GM03348 (cell line): ENCODE data around the gene AKAP13.

ENCODE experiments used
- DNase-seq: peaks from one replicate; pipeline ENCODE4 v3.0.0; 2012; ENCODE audit warnings: low spot score

AKAP13 gene

DNA sequence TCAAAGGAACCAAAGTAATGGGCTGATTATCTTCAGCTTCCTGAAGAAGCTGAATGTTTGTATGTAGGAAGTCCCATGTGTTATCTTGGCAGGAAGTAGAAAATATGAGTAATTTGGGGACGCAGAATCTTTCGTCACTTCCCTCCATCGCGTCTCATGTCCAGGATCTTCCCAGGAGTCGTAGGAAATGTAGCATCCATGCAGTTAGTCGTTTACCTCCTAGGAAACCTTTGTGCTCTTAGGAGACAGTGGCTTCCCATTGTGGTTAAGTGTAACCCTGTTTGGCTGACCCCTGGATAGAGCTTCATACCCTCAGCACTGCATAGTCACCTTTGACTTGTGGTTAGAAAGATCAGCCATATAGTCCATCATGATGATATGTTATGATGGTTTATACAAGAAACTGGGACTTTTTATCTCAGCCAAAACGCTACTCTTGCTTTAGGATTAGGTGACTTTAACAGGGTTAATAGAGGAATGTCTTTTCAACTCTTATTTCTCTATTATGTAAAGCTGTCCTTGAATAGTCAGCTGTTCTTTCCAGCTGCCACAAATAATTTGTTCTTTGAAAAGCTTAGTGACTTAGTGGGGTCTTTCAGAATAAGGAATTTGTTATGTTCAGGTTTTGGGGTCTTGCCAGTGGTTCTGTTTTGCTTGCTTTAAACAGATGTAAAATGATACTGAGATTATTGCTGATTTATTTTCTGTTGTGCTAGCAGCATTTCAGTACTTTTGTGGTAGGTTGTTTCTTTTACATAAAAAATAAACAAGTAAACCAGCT is 322.1 kb downstream of the AKAP13 start:
- peak; percentile 11 for DNase-seq

DNA sequence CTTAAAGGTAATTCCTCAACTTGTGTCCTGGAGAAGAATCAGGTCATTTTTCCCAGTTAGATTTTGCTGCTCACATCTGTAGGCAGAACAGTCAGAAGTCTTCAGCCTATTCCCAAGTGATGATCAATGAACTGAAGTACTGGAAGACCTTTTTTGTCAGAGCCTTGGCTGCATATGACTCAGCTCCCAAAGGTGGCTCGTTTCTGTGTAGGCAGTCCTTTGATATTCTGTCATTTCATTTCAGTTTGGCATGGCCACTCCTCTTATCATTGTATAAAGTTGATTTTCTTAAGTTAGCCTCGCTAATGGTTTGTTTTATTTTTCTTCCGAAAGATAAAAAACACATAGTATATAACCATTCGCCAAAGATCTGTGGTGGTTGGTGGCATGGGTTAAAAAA is 323.7 kb downstream of the AKAP13 start:
- no peak for DNase-seq

DNA sequence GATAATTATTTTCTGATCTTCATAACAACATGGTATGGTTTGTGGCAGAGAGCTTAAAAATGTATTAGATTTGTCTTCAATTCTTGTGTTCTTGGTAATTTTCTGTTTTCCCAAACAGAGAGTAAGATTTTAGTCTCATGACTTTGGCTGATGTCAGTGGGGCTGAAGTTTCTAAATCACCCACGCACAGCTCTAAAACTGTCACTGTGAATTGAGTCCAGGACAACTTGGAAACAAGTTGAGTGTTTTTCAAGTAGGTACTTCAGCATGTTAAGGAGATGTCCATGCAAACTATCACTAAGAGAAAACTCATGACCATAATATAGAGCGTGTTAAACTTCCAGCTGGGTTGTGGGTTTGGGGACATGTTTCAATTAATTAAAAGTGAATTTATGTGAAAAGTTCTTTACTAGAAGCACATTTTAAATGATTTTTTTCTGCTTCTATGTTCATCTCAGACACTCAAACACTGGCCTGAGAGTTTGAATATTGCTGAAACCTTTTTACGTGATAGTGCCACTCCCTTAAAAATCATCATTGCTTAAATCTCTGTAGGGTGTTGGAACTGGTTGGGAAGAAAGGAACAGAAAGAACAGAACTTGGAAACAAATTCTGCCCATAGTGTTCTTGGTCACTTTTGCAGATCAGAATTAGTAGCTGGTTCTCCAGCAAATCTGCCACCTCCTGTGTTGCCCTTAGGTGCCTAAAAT is 324.5 kb downstream of the AKAP13 start:
- DNase-seq = peak; percentile 18

DNA sequence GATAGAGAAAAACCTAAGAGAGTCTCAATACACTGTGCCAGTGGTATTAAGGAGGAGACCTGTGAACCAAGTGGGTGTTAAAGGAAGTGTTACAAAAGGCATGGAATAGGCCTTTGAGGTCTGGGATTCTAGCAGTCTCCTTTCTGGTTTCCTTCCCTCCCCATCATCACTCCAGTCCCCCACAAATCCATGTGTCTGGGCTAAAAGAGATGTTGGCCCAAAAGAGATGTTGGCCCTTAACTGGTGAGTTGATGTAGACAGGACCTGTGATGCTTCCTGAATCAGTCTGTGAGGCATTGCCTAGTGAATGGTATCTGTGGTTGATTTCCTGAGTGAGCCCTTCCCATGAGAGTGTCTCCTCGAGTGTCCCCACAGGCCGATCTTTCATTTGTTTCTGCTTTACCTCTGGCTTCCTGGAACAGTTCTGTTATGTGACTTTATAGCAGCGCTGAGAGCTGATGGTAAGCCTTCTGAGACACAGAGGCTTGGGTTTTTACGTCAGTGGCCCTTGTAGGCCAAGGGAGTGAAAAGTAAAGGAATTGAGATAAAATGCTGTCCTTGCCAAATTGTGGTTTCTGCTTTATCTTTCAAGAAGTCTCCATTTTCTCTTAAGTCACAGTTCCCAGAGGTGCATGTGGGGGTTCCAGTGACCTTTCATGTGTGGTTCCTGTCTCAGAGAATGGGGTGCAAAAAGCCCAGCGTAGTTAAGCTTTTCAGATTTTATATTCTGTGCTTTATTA is 326.5 kb downstream of the AKAP13 start:
- DNase-seq = peak; percentile 26

DNA sequence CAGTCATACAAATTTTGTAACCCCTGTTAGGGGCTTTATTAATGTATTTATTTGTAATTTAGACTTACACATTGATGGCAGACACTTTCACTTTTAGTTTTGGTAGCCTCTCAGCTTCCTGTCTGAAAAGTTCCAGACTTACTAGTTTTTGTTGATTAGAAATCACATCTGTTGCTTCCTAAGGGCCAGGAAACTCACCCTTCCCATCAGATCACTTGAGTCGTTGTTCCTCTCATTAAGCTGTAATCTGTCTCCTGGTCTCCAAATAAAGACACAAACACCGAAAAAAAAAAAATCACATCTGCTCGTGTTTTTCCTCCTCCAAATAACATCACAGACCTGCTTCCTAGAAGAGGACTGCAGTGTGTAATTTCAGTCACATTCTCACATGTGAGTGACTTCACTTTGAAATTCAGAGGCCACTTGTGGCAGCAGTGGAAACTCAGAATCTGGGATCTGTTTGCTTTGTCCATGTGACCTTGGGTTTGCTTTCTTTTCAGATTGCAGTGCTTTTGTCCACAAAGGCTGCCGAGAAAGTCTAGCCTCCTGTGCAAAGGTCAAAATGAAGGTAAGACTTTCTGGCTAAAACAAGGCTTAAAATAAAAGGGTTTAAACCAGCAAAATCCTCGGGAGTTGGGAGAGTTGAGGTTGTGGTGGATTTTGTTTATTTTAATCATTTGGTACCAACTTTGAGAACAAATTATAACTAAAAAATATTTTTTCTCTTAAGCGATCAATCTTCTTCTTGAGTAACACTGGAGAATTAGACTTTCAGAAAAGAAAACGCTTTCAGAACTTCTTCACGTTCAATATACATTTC is 327.3 kb downstream of the AKAP13 start:
- DNase-seq = peak; percentile 30

DNA sequence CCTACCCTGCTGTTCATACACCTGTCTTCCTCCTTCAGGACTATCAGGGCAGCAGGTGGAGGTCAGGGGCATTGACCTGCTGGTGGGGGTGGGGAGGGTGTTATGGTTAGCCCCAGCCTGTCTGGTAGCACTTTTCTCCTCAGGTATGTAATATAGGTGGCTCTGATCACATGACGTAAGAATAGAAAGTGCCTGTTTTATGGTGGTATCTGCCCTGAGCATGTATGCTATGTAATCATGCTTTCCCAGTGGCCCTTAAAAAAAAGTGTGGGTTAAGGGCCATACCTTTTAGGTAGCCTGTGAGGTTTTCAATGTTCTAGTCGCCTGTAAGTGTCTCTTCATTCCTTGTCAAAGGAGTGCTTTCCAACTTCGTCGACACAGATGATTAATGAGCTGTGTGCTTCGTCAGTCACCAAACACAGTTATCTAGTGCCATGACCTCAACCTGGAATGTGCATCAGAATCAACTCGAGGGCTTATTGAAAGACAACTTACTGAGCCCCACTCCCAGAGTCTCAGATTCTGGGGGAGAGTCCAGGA is 328.1 kb downstream of the AKAP13 start:
- no peak for DNase-seq

DNA sequence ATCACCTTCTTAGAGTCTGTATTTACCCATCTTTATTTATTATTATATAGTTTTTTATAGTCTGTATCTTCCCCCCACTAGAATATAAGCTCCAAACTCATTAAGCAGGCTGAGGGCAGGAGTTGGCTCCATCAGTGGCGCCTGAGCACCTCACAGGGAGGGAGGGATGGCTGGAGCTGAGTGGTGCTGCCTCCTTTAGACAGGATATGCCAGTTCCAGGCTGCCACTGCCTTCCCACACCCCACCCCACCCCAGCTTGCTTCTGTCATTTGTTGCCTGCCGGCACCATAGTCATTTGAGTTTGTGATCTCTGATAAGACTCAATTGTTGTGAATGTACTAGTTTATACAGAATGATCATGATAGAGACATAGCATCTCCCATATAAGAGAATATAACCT is 328.8 kb downstream of the AKAP13 start:
- no peak for DNase-seq

DNA sequence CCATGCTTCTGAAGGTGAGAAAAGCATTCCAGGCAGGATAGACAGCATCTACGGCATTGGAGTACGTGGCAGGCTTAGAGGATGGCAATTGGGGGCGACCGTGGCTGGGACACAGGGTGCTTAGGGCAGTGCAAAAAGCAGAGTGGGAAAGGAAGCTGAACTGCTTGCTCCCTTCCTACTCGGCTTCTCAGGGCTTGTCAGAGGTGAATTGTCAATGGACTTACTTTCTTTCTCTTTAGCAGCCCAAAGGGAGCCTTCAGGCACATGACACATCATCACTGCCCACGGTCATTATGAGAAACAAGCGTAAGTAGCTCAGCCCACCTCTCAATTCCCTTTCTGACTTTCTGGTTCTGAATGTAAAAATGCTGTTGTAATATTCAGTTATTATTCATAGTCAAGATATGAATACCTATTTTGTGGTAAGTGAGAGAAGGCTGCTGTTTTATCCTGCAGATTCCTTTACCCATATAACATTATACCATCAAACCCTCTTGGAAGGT is 330.0 kb downstream of the AKAP13 start:
- DNase-seq = no peak

DNA sequence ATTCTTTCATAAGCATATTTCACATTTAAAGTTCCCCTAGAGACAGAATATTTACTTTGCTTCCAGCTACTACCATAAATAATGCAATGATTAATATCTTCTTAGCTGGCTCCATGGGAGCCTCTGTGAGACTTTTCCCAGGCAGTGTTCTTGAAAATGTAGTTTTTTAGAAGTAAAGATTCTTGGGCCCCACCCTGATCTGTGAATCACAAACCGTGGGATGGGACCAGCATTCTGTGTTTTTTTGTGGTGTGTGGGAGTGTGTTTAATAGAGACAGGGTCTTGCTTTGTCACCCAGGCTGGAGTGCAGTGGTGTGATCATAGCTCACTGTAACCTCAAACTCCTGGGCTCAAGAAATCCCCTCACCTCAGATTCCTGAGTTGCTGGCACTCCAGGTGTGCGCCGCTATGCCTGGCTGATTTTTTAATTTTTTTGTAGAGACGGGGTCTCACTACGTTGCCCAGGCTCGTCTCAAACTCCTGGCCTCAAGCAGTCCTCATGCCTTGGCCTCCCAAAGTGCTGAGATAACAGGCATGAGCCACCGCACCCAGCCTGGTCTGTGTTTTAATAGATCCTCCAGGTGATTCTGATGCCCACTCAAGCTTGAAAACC is 331.3 kb downstream of the AKAP13 start:
- DNase-seq = no peak

DNA sequence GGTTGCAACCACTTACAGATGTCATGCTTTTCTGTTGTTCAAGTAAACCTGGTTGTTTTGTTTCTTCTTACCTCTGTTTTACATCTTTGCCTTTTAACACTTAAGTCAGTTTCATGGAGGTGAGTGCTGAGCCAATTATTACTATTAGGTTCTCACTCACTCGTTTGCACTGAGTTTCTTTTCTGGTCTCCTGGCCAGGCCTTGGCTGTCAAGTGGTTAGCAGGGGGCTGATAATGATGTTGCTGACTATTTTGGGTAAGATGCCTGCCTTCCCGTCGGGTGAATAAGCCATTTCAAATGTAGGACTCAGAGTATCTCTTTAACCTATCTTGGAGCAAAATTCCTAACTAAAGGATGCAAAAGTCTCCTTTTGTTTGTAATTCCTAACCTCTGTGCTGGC is 335.9 kb downstream of the AKAP13 start:
- no peak for DNase-seq

DNA sequence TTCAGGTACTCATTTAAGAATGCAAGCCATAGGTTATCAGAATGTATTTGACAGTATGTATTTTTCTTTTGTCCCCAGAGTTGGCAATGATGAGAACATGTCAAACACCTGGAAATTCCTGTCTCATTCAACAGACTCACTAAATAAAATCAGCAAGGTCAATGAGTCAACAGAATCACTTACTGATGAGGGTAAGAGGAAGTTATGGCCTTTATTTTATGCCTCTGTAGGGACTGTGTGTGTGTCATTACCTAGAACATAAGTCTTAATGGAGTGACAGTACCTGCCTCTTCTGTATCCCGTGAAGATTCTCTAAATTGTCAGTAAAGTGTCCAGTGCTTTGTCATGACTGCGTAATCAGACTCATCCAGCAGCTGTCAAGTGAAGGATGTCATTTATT is 336.8 kb downstream of the AKAP13 start:
- DNase-seq = no peak

DNA sequence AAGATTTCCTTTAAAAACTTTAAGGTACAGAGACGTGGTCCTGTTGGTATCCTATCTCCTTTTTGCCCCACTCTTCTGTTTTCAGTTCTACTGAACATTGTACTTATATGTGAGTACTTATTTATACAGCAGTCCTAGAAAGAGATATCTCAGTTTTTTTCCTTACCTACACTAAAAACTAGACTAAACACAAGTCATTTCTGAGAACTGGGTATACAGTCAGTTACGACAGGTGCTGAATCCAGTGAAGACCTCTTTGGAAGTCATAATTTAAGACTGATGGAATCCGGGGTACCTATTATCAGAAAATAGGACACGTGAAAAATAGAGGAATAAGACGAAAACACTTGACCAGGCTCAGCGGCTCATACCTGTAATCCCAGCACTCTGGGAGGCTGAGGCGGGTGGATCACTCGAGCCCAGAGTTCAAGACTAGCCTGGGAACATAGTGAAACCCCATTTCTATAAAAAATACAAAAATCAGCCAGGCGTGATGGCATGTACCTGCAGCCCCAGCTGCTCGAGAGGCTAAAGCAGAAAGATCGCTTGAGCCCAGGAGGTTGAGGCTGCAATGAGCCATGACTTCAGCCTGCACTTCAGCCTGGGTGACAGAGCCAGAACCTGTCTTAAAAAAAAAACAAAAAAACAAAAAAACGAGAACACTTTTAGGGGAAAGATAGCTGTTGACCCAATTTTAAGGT is 338.0 kb downstream of the AKAP13 start:
- DNase-seq = no peak

DNA sequence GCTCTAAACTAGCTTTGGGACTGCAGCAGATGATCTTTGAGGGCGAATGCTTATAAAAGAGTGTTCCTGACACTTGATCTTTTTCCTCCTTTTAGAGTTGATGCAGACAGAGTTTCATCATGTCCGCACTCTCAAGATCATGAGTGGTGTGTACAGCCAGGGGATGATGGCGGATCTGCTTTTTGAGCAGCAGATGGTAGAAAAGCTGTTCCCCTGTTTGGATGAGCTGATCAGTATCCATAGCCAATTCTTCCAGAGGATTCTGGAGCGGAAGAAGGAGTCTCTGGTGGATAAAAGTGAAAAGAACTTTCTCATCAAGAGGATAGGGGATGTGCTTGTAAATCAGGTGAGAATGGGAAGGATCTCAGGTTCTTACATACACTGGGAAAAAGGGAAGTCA is 338.6 kb downstream of the AKAP13 start:
- DNase-seq = no peak

DNA sequence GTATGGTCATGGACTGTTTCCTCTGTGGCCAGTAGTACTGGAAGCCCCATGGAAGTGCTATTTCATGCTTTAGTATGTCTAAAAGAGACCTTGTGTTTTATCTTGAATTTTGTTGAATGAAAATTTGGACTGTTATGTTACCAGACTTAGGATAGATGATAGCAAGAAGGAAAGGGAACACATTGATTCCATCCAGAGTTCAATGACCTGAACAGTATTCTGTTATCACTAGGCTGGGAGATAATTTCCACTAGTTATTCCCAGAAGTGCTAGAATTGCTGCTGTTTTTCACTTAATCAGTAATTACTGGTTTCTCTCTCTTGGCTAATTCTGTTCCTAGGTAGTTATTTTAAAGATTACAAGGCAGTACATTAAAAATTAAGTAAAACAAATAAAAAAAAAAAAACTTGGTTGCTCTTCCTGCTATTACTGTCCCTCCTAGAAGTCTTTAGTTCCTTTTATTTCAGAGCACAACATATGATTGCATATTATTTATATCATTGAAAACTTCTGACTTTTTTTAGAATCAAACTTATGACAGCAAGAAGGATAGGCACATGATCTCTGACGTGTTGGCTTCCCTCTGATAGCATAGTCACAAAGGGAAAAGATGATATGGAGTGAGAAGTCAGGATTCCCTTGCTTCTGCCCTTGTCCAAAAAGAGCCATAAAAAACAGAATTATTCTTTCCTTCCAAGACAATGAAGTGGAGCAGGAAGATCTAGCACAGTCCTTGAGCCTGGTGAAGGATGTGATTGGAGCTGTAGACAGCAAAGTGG is 342.2 kb downstream of the AKAP13 start:
- no peak for DNase-seq

DNA sequence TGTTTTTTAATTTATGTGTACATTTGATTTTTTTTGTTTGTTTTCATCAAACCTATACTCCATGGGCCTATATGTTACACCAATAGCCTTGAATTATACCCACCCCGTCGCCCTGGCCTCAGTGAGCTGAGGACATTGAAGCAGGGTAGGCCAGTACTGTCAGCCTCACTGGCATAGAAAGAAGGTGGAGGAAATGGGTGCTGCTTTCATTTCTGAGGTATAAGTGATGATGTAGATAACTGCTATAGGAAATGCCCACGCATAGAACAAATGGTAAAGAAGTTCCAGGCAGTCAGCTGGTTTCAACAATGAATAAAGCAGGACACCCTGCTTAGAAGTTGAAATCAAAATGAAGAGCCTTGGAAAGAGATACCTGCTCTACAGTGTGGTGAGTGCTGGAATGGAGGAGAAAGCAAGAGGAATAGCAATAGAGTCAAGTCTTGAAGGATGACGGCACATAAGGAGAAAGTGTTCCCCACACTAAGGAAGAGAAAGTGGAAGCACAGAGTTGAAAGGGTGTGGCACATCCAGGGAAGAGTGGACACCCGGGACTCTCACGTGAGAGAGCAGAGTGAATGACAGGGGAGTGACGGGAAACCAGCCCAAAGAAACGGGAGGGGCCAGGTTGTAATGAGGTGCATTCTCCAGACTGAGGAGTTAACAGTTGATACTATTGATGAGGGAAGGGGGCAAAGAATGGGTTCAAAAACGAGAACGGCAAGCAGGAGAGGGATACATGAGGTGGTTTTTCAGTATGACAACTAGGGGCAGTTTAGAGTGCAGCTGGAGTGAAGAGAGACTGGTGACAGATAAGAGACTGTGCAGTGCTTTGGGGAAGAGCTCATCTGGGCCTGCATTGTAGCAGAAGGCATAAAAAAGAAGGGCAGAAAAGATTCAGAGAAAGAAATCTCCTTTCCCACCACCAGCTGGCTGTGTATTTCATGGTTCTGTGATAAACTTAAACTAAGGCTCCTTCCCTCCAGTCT is 343.9 kb downstream of the AKAP13 start:
- DNase-seq = no peak

DNA sequence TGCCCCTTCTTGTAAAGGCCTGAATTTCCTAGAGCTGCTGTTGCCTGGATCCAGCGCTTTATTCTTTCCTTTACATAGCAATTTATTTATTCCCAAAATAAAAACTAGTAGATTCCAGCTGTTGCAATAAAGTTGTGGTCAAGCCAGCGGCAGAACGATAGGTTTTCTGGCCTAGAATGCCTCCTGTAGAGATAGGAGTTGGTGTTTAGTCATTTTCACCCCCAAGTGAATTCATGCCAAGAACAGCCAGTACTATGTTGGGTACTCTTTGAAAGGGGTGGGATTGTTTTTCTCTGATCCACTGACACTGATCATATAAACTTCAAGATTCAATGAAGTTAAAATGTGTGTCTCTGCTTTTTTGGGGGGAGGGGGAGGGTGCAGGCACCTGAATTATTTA is 344.6 kb downstream of the AKAP13 start:
- DNase-seq = no peak

DNA sequence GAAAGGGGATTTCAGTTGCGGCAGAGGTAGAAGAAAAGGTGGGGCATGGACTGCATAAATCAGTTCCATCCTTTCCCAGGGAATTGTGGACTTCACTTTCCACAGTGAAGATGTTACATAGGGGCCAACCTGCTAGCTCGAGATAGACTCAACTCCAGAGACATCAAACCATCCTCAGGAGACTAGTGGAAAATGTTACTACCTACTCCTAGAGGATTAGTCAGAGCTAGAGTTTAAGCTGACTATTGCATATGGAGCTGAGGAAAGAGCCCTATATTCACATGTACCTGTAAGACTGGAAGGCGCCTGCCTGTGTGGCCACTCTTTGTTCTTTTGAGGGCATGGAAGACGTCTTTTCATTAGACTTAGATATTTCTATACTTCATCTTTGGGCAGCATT is 345.2 kb downstream of the AKAP13 start:
- no peak for DNase-seq

DNA sequence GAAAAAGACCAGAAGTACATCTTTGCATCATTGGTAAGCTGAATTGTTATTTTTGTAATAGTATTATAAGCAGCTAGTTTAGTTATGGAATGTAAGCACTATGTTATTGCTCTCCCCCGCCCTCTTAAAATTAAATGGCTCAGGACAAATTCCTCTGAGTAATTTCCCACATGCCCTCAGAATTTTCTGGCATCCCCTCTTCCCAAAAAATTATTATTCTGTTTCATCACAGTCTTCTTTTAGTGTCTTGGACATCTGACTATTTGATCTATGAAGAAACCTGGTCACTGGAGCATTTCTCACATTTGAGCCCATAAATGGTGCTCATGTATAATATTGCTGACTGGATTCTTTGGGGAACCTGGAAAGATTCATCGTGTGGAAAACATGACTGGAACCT is 346.1 kb downstream of the AKAP13 start:
- DNase-seq = peak; percentile 57

DNA sequence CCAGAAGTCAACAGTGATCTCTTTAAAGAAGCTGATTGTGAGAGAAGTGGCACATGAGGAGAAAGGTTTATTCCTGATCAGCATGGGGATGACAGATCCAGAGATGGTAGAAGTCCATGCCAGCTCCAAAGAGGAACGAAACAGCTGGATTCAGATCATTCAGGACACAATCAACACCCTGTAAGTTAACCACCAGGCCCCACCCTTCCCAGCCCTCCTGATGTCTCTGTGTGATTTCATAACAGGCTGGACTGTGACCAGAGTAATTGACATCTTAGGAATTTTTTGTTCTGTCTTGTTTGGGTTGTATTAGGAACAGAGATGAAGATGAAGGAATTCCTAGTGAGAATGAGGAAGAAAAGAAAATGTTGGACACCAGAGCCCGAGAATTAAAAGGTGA is 346.7 kb downstream of the AKAP13 start:
- DNase-seq = peak; percentile 79
